Breast epithelium (tissue), 3 donors: ENCODE results near the gene SNX20.

Source experiments
- CTCF ChIP-seq, 3 donors: fragments of 450-650 bp; IDR thresholded peaks; one replicate each; pipeline ENCODE4 v1.5.1; 2016 to 2017; ENCODE audit warnings: antibody characterized with exemption in 3 of 3, mild to moderate bottlenecking in 3 of 3, moderate library complexity in 3 of 3
- POLR2A ChIP-seq: fragments of 450-650 bp; IDR thresholded peaks from one replicate; pipeline ENCODE4 v1.6.1; 2016; ENCODE audit warnings: antibody characterized with exemption, mild to moderate bottlenecking, moderate library complexity
- POLR2AphosphoS5 ChIP-seq, 3 donors: sonication (generic); formaldehyde crosslinking; IDR thresholded peaks; one replicate each; pipeline ENCODE4 v1.6.1; 2017; ENCODE audit warnings: antibody characterized with exemption in 3 of 3

GRCh38 chr16:50635505-50636392 lies 45.4 kb downstream of the SNX20 start:
- TF ChIP-seq POLR2A (no peak), CTCF (IDR thresholded peaks at IDR 0.05) (no peak), POLR2AphosphoS5 (IDR thresholded peaks at IDR 0.05) (no peak)
